Activated naive CD8-positive, alpha-beta T cell treated with anti-CD3 and anti-CD28 coated beads, Interleukin-2, amount 50 U/mL, for 24 hours (primary cell): ENCODE data around the gene P3H1.
A peak's percentile ranks its signal among the peaks of the same experiment; 100 is the strongest.
"Not testable (repeated sequence)": the region's sequence is repeated elsewhere in the genome, so short reads cannot be mapped to it uniquely, and the experiment has no call there.

ENCODE experiments used
- ATAC-seq: fragments of 150-1000 bp; cut with Tn5 transposase; one replicate; pipeline ENCODE4 v1.10.0; 2021
- DNase-seq: peaks from one replicate; pipeline ENCODE4 v3.0.0; 2021
- H3K27ac Mint-ChIP-seq: one replicate; pipeline ENCODE4 v1.8.0; 2021; ENCODE audit warnings: mild to moderate bottlenecking, mixed read lengths
- H3K27me3 Mint-ChIP-seq: one replicate; pipeline ENCODE4 v1.8.0; 2021; ENCODE audit warnings: mixed read lengths
- H3K36me3 Mint-ChIP-seq: one replicate; pipeline ENCODE4 v1.8.0; 2021; ENCODE audit warnings: low read depth, mixed read lengths
- H3K4me1 Mint-ChIP-seq: one replicate; pipeline ENCODE4 v1.8.0; 2021; ENCODE audit warnings: mixed read lengths
- H3K4me3 Mint-ChIP-seq: one replicate; pipeline ENCODE4 v1.8.0; 2021; ENCODE audit warnings: mild to moderate bottlenecking, moderate library complexity, mixed read lengths
- H3K9me3 Mint-ChIP-seq: one replicate; pipeline ENCODE4 v1.8.0; 2021; ENCODE audit warnings: mixed read lengths

Gene P3H1

GRCh38 chr1:42758641-42759040 lies 8.2 kb downstream of the P3H1 start:
- no peaks in the 10 kb centered on the region for H3K27me3 Mint-ChIP-seq
- H3K36me3 Mint-ChIP-seq, result peaks cover 28% of the 10 kb centered on the region
- no peaks in the 10 kb centered on the region for H3K9me3 Mint-ChIP-seq
- ATAC-seq, result no peak
- no peak for DNase-seq
- H3K27ac Mint-ChIP-seq, result no peak overlapping the region
- no peak overlapping the region for H3K4me3 Mint-ChIP-seq
- peaks cover 7% of the 10 kb centered on the region for H3K4me1 Mint-ChIP-seq

- no peak overlapping the region for H3K4me3 Mint-ChIP-seq
- H3K27ac Mint-ChIP-seq, result no peak overlapping the region
- peaks cover 33% of the 10 kb centered on the region for H3K36me3 Mint-ChIP-seq
- no peaks in the 10 kb centered on the region for H3K27me3 Mint-ChIP-seq
- no peaks in the 10 kb centered on the region for H3K9me3 Mint-ChIP-seq
- peaks cover 4% of the 10 kb centered on the region for H3K4me1 Mint-ChIP-seq
- ATAC-seq (no peak), DNase-seq (no peak)
These were observed 8.9 kb downstream of the P3H1 start for GRCh38 chr1:42757892-42758275.

GRCh38 chr1:42756956-42757891 lies 9.6 kb downstream of the P3H1 start:
- H3K36me3 Mint-ChIP-seq, result peaks cover 40% of the 10 kb centered on the region
- no peaks in the 10 kb centered on the region for H3K9me3 Mint-ChIP-seq
- no peak overlapping the region for H3K4me3 Mint-ChIP-seq
- DNase-seq (no peak), ATAC-seq (peak; percentile 56)
- H3K27me3 Mint-ChIP-seq, result no peaks in the 10 kb centered on the region
- peaks cover under 1% of the 10 kb centered on the region for H3K4me1 Mint-ChIP-seq
- no peak overlapping the region for H3K27ac Mint-ChIP-seq

- Mint-ChIP-seq H3K27me3 (no peaks in the 10 kb centered on the region), H3K4me1 (no peaks in the 10 kb centered on the region), H3K36me3 (peaks cover 57% of the 10 kb centered on the region), H3K4me3 (no peak overlapping the region), H3K9me3 (no peaks in the 10 kb centered on the region), H3K27ac (no peak overlapping the region)
- DNase-seq (no peak), ATAC-seq (no peak)
These were observed 13.8 kb downstream of the P3H1 start for GRCh38 chr1:42753070-42753469.

- Mint-ChIP-seq H3K9me3 (no peaks in the 10 kb centered on the region), H3K4me1 (no peaks in the 10 kb centered on the region), H3K36me3 (peaks cover 57% of the 10 kb centered on the region)
These were observed 14.5 kb downstream of the P3H1 start for GRCh38 chr1:42752284-42752683.

GRCh38 chr1:42751511-42752070 lies 15.2 kb downstream of the P3H1 start:
- not testable (repeated sequence) for ATAC-seq, H3K27me3 Mint-ChIP-seq, H3K4me1 Mint-ChIP-seq, H3K4me3 Mint-ChIP-seq, DNase-seq, H3K9me3 Mint-ChIP-seq, H3K27ac Mint-ChIP-seq
- H3K36me3 Mint-ChIP-seq, result peaks cover 52% of the 10 kb centered on the region

More at GRCh38 chr1:42752284-42752683, 14.5 kb downstream of the P3H1 start:
- Mint-ChIP-seq H3K27ac (no peak overlapping the region), H3K27me3 (no peaks in the 10 kb centered on the region), H3K4me3 (no peak overlapping the region)
- ATAC-seq, result no peak
- DNase-seq, result no peak

- Mint-ChIP-seq H3K4me3 (no peak overlapping the region), H3K9me3 (no peaks in the 10 kb centered on the region), H3K4me1 (no peaks in the 10 kb centered on the region), H3K27me3 (no peaks in the 10 kb centered on the region), H3K36me3 (peaks cover 42% of the 10 kb centered on the region), H3K27ac (no peak overlapping the region)
- DNase-seq (no peak), ATAC-seq (no peak)
These were observed 16.8 kb downstream of the P3H1 start for GRCh38 chr1:42750041-42750440.

- Mint-ChIP-seq H3K36me3 (peaks cover 33% of the 10 kb centered on the region), H3K4me3 (no peak overlapping the region), H3K27ac (no peak overlapping the region), H3K4me1 (no peaks in the 10 kb centered on the region), H3K27me3 (no peaks in the 10 kb centered on the region), H3K9me3 (no peaks in the 10 kb centered on the region)
- no peak for DNase-seq
- ATAC-seq, result no peak
These were observed 18.1 kb downstream of the P3H1 start for GRCh38 chr1:42748461-42749410.

- no peak for DNase-seq
- H3K9me3 Mint-ChIP-seq, result no peaks in the 10 kb centered on the region
- peaks cover 30% of the 10 kb centered on the region for H3K36me3 Mint-ChIP-seq
- H3K27me3 Mint-ChIP-seq, result no peaks in the 10 kb centered on the region
- no peaks in the 10 kb centered on the region for H3K4me1 Mint-ChIP-seq
- no peak for ATAC-seq
- H3K4me3 Mint-ChIP-seq, result no peak overlapping the region
- H3K27ac Mint-ChIP-seq, result no peak overlapping the region
These were observed 18.8 kb downstream of the P3H1 start for GRCh38 chr1:42748021-42748420.

GRCh38 chr1:42747125-42747524 lies 19.7 kb downstream of the P3H1 start:
- Mint-ChIP-seq H3K27ac (no peak overlapping the region), H3K36me3 (peaks cover 21% of the 10 kb centered on the region), H3K4me1 (no peaks in the 10 kb centered on the region), H3K4me3 (no peak overlapping the region), H3K27me3 (no peaks in the 10 kb centered on the region), H3K9me3 (no peaks in the 10 kb centered on the region)
- ATAC-seq, result peak; percentile 30
- DNase-seq, result peak; percentile 45

- ATAC-seq (no peak), DNase-seq (no peak)
- no peak overlapping the region for H3K27ac Mint-ChIP-seq
- H3K9me3 Mint-ChIP-seq, result no peaks in the 10 kb centered on the region
- H3K4me3 Mint-ChIP-seq, result no peak overlapping the region
- no peaks in the 10 kb centered on the region for H3K27me3 Mint-ChIP-seq
- H3K36me3 Mint-ChIP-seq, result peaks cover 15% of the 10 kb centered on the region
- no peaks in the 10 kb centered on the region for H3K4me1 Mint-ChIP-seq
These were observed 20.3 kb downstream of the P3H1 start for GRCh38 chr1:42746436-42747105.

- Mint-ChIP-seq H3K4me1 (no peaks in the 10 kb centered on the region), H3K36me3 (peaks cover 14% of the 10 kb centered on the region), H3K27me3 (no peaks in the 10 kb centered on the region), H3K27ac (no peak overlapping the region), H3K9me3 (no peaks in the 10 kb centered on the region), H3K4me3 (no peak overlapping the region)
- ATAC-seq (no peak), DNase-seq (no peak)
These were observed 21.0 kb downstream of the P3H1 start for GRCh38 chr1:42745851-42746250.

GRCh38 chr1:42744148-42744413 lies 22.7 kb downstream of the P3H1 start:
- H3K4me3 Mint-ChIP-seq, result no peak overlapping the region
- ATAC-seq, result no peak
- H3K4me1 Mint-ChIP-seq, result no peaks in the 10 kb centered on the region
- no peak overlapping the region for H3K27ac Mint-ChIP-seq
- no peaks in the 10 kb centered on the region for H3K9me3 Mint-ChIP-seq
- peaks cover 3% of the 10 kb centered on the region for H3K36me3 Mint-ChIP-seq
- no peaks in the 10 kb centered on the region for H3K27me3 Mint-ChIP-seq
- no peak for DNase-seq
